Measurements from ENCODE around the gene KIAA1958.
A peak's percentile ranks its signal among the peaks of the same experiment; 100 is the strongest.

Gene KIAA1958

DNA sequence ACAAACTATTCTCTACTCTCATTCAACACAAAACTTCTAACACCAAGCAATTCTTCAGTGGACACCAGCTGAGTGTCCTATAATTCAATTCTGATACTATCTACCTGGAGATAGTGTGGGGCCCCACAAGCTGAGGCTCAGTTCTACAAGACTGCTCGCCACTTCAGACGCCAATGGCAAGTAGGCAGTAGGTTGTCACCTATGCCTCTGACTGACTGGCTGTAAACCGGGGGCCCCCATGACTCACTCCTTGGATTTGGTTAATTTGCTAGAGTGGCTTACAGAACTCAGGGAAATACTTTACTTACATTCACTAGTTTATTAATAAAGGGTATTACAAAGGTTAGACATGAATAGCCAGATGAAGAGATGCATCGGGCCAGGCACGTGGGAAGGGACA is 209.8 kb downstream of the KIAA1958 start:
- H3K27me3 ChIP-seq (ENCODE audit: insufficient read depth, low read length): no peaks in the 10 kb centered on the region
- no peak overlapping the region for H3K4me3 ChIP-seq (ENCODE audit: low read depth, low read length)
- no peaks in the 10 kb centered on the region for H3K4me1 ChIP-seq (ENCODE audit: control insufficient read depth, insufficient read depth, low read length, unreplicated experiment)
- no peak overlapping the region for H3K27ac ChIP-seq (ENCODE audit: low read depth, low read length)
- H2AFZ ChIP-seq (ENCODE audit: low read length, unreplicated experiment): no peak overlapping the region
- H3K36me3 ChIP-seq (ENCODE audit: insufficient read depth, low read length): peaks cover 19% of the 10 kb centered on the region
- H3K79me2 ChIP-seq (ENCODE audit: control insufficient read depth, insufficient read depth, low read length, unreplicated experiment): peaks cover 3% of the 10 kb centered on the region

- no peaks in the 10 kb centered on the region for H3K4me1 ChIP-seq (ENCODE audit: control insufficient read depth, insufficient read depth, low read length, unreplicated experiment)
- H3K4me3 ChIP-seq (ENCODE audit: low read depth, low read length): no peak overlapping the region
- no peak overlapping the region for H2AFZ ChIP-seq (ENCODE audit: low read length, unreplicated experiment)
- H3K79me2 ChIP-seq (ENCODE audit: control insufficient read depth, insufficient read depth, low read length, unreplicated experiment): peaks cover 3% of the 10 kb centered on the region
- H3K36me3 ChIP-seq (ENCODE audit: insufficient read depth, low read length): peaks cover 18% of the 10 kb centered on the region
- H3K27ac ChIP-seq (ENCODE audit: low read depth, low read length): no peak overlapping the region
- no peaks in the 10 kb centered on the region for H3K27me3 ChIP-seq (ENCODE audit: insufficient read depth, low read length)
These were observed 212.6 kb downstream of the KIAA1958 start for GRCh38 chr9:112699230-112699629.

GRCh38 chr9:112700085-112700484 is 213.5 kb downstream of the KIAA1958 start:
- no peaks in the 10 kb centered on the region for H3K4me1 ChIP-seq (ENCODE audit: control insufficient read depth, insufficient read depth, low read length, unreplicated experiment)
- H3K36me3 ChIP-seq (ENCODE audit: insufficient read depth, low read length): peaks cover 18% of the 10 kb centered on the region
- H2AFZ ChIP-seq (ENCODE audit: low read length, unreplicated experiment): no peak overlapping the region
- H3K27ac ChIP-seq (ENCODE audit: low read depth, low read length): no peak overlapping the region
- no peak overlapping the region for H3K4me3 ChIP-seq (ENCODE audit: low read depth, low read length)
- peaks cover 3% of the 10 kb centered on the region for H3K79me2 ChIP-seq (ENCODE audit: control insufficient read depth, insufficient read depth, low read length, unreplicated experiment)
- no peaks in the 10 kb centered on the region for H3K27me3 ChIP-seq (ENCODE audit: insufficient read depth, low read length)

- H3K4me1 ChIP-seq (ENCODE audit: control insufficient read depth, insufficient read depth, low read length, unreplicated experiment): no peaks in the 10 kb centered on the region
- peaks cover 3% of the 10 kb centered on the region for H3K79me2 ChIP-seq (ENCODE audit: control insufficient read depth, insufficient read depth, low read length, unreplicated experiment)
- H2AFZ ChIP-seq (ENCODE audit: low read length, unreplicated experiment): no peak overlapping the region
- no peak overlapping the region for H3K27ac ChIP-seq (ENCODE audit: low read depth, low read length)
- H3K36me3 ChIP-seq (ENCODE audit: insufficient read depth, low read length): peaks cover 4% of the 10 kb centered on the region; the same call in 1 of the 2 replicates
- H3K4me3 ChIP-seq (ENCODE audit: low read depth, low read length): no peak overlapping the region
- no peaks in the 10 kb centered on the region for H3K27me3 ChIP-seq (ENCODE audit: insufficient read depth, low read length)
These were observed 216.7 kb downstream of the KIAA1958 start for GRCh38 chr9:112703304-112703703.

GRCh38 chr9:112705768-112706427 is 219.3 kb downstream of the KIAA1958 start:
- no peaks in the 10 kb centered on the region for H3K4me1 ChIP-seq (ENCODE audit: control insufficient read depth, insufficient read depth, low read length, unreplicated experiment)
- H3K4me3 ChIP-seq (ENCODE audit: low read depth, low read length): no peak overlapping the region
- H3K79me2 ChIP-seq (ENCODE audit: control insufficient read depth, insufficient read depth, low read length, unreplicated experiment): peaks cover 6% of the 10 kb centered on the region
- no peaks in the 10 kb centered on the region for H3K27me3 ChIP-seq (ENCODE audit: insufficient read depth, low read length)
- H2AFZ ChIP-seq (ENCODE audit: low read length, unreplicated experiment): no peak overlapping the region
- H3K27ac ChIP-seq (ENCODE audit: low read depth, low read length): no peak overlapping the region
- H3K36me3 ChIP-seq (ENCODE audit: insufficient read depth, low read length): peaks cover 4% of the 10 kb centered on the region; the same call in 1 of the 2 replicates

DNA sequence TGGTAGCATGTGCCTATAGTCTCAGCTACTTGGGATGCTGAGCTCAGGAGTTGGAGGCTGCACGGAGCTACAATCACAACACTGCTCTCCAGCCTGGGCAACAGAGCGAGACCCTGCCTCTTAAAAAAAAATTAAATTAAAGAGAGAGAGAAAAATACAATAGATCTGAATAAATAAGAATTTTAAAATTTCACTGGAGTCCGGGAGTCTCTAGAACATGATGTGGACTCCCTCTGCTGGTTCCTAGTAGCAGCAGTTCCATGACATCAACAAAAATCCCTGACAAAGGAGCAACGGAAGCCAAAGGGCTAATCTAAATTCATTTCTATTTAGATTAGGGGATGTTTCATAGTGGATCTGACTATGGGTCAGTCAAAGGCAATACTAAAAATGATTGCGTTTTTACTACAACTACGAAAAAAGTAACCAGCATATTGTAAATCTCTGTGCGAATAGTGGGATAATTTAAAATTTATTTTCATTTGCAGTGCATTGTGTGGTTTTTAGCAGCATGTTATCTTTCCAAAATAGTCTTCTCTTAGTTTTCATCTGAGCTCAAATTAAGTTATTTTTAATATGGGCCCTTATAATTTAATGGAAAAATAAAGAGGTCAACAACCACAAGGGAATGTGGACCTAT is 224.5 kb downstream of the KIAA1958 start:
- Histone ChIP-seq H3K27ac (ENCODE audit: low read depth, low read length) (no peak overlapping the region), H3K27me3 (ENCODE audit: insufficient read depth, low read length) (no peaks in the 10 kb centered on the region), H3K4me1 (ENCODE audit: control insufficient read depth, insufficient read depth, low read length, unreplicated experiment) (no peaks in the 10 kb centered on the region), H2AFZ (ENCODE audit: low read length, unreplicated experiment) (no peak overlapping the region), H3K4me3 (ENCODE audit: low read depth, low read length) (no peak overlapping the region), H3K79me2 (ENCODE audit: control insufficient read depth, insufficient read depth, low read length, unreplicated experiment) (peaks cover 28% of the 10 kb centered on the region), H3K36me3 (ENCODE audit: insufficient read depth, low read length) (no peaks in the 10 kb centered on the region)

GRCh38 chr9:112712678-112713077 is 226.1 kb downstream of the KIAA1958 start:
- Histone ChIP-seq H3K36me3 (ENCODE audit: insufficient read depth, low read length) (no peaks in the 10 kb centered on the region), H3K27ac (ENCODE audit: low read depth, low read length) (no peak overlapping the region), H3K27me3 (ENCODE audit: insufficient read depth, low read length) (no peaks in the 10 kb centered on the region), H2AFZ (ENCODE audit: low read length, unreplicated experiment) (no peak overlapping the region), H3K4me1 (ENCODE audit: control insufficient read depth, insufficient read depth, low read length, unreplicated experiment) (no peaks in the 10 kb centered on the region), H3K4me3 (ENCODE audit: low read depth, low read length) (no peak overlapping the region), H3K79me2 (ENCODE audit: control insufficient read depth, insufficient read depth, low read length, unreplicated experiment) (peaks cover 39% of the 10 kb centered on the region)

DNA sequence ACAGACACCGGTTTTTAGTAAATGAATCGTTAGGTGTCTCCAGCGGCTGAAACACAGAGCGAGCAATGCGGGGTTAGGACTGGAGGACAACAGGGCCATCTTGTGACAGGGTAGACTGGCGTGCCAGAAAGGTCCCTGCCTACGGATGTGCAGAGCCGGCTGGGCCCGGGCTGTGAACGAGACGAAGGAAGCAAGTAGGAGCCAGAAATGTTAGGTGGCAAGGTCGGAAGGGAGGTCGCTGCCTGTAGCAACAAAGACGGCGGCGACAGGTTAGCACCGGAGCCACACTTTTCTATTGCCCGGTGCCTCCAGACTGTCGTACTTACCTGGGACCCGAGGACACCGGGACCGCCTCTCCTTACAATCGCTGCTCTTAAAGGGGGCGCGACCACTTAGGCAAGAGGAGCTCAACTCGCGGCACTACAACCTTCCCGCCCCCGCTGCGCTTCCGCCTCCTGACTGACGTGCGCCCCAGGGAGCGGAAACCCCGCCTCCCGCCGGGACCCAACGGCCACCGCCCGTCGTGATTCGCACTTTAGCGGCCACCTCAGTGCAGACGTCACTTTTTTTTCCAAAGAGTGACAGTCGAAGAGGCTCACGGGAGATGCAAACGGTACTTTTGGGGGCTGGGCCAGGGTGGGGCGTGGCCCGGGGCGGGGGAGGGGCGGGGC is 231.2 kb downstream of the KIAA1958 start, which contains the start of gene INIP:
Gene INIP (minus strand): TSS at position 457 of the 671 bp plus-strand sequence. CDS start 1,632 bp downstream, outside the sequence.
- H3K79me2 ChIP-seq (ENCODE audit: control insufficient read depth, insufficient read depth, low read length, unreplicated experiment): peaks cover 23% of the 10 kb centered on the region
- no peaks in the 10 kb centered on the region for H3K4me1 ChIP-seq (ENCODE audit: control insufficient read depth, insufficient read depth, low read length, unreplicated experiment)
- peak within 1 kb of the TSS; percentile 48 for H3K27ac ChIP-seq (ENCODE audit: low read depth, low read length)
- H2AFZ ChIP-seq (ENCODE audit: low read length, unreplicated experiment): peak within 1 kb of the TSS; percentile 92
- H3K27me3 ChIP-seq (ENCODE audit: insufficient read depth, low read length): no peaks in the 10 kb centered on the region
- peak within 1 kb of the TSS; percentile 85 for H3K4me3 ChIP-seq (ENCODE audit: low read depth, low read length)
- H3K36me3 ChIP-seq (ENCODE audit: insufficient read depth, low read length): no peaks in the 10 kb centered on the region
